ENCODE measurements around the gene DENND5B.
"Not testable (repeated sequence)": the region's sequence is repeated elsewhere in the genome, so short reads cannot be mapped to it uniquely, and the experiment has no call there.

Gene DENND5B

DNA sequence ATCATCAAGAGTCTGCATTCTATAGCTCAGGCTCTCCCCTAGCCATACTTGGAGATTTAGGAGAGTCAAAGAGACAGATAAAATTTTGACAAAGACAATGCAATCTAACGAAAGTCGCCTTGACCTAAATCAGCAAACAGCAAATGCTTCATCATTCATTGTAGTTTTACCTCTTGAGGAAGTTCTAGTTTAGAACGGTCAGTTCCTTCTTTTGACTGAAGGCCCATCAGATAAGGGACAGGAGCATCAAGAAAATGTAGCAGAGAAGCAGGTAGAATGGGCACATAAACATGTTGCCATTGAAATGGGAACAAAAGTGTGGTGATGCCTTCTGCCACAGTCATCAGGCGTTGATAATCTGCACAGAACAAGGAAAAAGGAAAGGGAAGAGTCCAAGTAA is 130.9 kb downstream of the DENND5B start:
- DNase-seq, result no peak

DNA sequence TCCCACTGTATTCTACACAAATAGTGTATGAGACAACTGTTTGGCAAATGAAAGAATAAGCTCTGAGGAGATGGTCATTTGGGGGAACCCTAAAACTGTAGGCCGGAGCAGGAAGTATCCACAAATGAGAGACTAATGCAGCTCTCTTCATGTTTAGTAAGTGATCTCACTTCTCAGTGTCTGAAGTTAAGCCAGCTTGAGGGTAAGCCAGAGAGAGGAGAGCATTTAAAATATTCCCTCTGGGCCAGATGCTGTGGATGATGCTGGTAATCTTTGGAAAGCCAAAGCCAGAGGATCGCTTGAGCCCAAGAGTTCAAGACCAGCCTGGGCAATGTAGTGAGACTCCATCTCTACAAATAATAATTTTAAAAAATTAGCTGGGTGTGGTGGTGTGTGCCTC is 134.4 kb downstream of the DENND5B start:
- no peak for DNase-seq

GRCh38 chr12:31444736-31445135 is 146.2 kb downstream of the DENND5B start:
- no peak for DNase-seq

DNA sequence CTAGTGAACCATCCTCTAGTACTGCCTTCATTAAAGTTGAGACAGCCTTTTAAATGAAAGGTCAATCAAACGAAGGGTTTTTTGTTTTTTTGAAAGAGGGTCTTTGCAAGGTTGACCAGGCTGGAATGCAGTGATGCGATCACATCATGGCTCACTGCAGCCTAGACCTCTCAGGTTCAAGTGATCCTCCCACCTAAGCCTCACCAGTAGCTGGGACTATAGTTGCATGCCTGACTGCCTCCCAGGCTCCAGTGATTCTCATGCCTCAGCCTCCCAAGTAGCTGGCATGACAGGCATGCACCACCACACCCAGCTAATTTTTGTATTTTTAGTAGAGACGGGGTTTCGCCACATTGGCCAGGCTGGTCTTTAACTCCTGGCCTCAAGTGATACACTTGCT is 150.3 kb downstream of the DENND5B start:
- no peak for DNase-seq

GRCh38 chr12:31440134-31440533 is 150.8 kb downstream of the DENND5B start:
- no peak for DNase-seq

- DNase-seq, result no peak
Measured at GRCh38 chr12:31431721-31432240, 159.2 kb downstream of the DENND5B start.

DNA sequence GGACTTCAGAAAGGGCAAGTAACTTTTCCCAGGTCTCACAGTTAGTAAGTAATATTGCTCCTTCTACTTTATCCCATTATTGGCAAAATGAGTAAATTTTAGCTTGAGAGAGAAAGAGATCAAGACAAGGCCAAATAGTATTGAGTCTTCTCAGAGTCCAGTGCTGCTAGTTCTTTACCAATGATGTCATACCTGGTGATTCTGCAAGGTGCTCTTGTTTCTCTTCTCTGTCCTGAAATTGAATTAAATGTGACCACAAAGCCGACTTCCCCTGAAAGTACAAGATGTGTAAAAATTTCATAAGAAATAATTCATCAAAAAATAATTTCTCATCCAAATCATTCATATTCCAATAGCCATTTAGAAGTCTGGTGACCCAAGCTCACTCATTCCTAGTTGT is 167.5 kb downstream of the DENND5B start:
- no peak for DNase-seq

DNA sequence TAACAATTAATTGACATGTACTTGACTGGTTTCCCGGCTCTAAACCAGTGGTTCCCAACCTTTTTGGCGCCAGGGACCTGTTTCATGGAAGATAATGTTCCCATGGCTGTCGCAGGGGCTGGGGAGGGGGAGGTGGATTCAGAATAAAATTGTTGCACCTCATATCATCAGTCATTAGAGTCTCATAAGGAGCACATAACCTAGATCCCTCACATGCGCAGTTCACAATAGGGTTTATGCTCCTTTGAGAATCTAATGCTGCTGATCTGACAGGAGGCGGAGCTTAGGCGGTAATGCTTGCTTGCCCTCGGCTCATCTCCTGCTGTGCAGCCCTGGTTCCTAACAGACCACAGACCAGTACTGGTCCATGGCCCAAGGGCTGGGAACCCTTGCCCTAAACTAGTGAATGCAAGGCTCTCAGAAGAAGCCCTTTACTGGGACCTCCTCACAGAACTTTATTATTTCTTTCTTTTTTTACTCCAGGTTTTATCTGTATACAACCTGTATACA is 178.6 kb downstream of the DENND5B start:
- no peak for DNase-seq

GRCh38 chr12:31408763-31409162 is 182.2 kb downstream of the DENND5B start:
- no peak for DNase-seq

GRCh38 chr12:31407562-31407961 is 183.4 kb downstream of the DENND5B start:
- no peak for DNase-seq

GRCh38 chr12:31406345-31406744 is 184.6 kb downstream of the DENND5B start:
- no peak for DNase-seq

- DNase-seq, result no peak
Measured at GRCh38 chr12:31405021-31405420, 185.9 kb downstream of the DENND5B start.

GRCh38 chr12:31403099-31403607 is 187.8 kb downstream of the DENND5B start:
- peak; percentile 51 for DNase-seq

DNA sequence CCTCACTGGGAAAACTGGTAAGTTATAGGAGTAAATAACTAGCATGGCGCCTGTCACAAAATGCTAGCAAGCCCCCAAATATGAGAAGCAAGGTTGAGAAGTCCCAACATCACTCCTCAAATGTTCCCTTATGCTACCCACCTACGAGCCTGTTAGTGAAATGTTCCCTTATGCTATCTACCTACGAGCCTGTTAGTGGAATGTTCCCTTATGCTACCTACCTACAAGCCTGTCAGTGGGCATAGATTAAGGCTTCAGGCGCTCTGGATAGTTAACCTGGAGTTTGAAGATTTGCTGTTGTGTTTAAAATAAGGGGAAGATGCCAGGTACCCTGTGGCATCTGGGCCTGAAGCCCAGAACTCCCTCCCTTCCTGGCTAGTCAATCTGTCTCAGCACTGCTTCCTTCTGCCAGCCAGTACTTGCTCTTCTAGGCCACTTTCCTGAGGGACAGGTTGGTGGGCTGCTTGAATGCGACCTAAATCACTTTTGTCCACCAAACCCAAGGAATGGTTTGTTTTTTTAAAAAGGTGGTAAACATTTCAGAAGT is 197.9 kb downstream of the DENND5B start:
- no peak for DNase-seq

GRCh38 chr12:31390991-31391390 is 199.9 kb downstream of the DENND5B start:
- no peak for DNase-seq

GRCh38 chr12:31388713-31389112 is 202.2 kb downstream of the DENND5B start:
- no peak for DNase-seq

- no peak for DNase-seq
Measured at GRCh38 chr12:31387466-31387865, 203.5 kb downstream of the DENND5B start.

- no peak for DNase-seq
Measured at GRCh38 chr12:31387011-31387410, 203.9 kb downstream of the DENND5B start.

DNA sequence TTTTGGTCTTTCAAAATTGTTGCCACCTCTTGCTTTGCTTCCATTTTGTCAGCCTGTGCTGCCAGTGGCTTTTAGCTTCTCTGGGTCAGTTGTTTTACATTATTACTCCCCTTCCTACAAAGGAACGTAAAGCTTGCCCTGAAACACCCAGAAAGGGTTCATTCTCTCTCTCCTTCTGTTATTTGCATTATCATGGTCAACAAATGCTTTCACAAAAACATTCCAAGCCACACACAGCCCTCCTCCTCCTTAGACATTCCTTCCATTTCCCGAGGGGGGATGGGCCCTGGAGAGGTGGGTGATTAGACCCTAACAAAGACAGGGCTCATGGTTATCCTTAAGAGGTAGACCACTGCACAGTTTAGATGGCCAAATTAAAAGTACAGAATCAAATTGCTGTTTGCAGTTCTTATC is 204.6 kb downstream of the DENND5B start:
- DNase-seq, result no peak

GRCh38 chr12:31377210-31377609 is 213.7 kb downstream of the DENND5B start:
- not testable (repeated sequence) for DNase-seq

- DNase-seq, result not testable (repeated sequence)
Measured at GRCh38 chr12:31375422-31375821, 215.5 kb downstream of the DENND5B start.

- no peak for DNase-seq
Measured at GRCh38 chr12:31371256-31371620, 219.7 kb downstream of the DENND5B start.

GRCh38 chr12:31370531-31371255 is 220.2 kb downstream of the DENND5B start:
- no peak for DNase-seq

All from activated CD4-positive, alpha-beta T cell treated with anti-CD3 and anti-CD28 coated beads for 48 hours (primary cell).